Head of caudate nucleus (tissue), 42 donors: ENCODE measurements around the gene LEAP2.

Experiments
- DNase-seq, 42 donors: peaks; one replicate each; pipeline versions ENCODE4 v3.0.0 to v3.0.0-alpha.2; 2020 to 2021; ENCODE audit warnings: mixed read lengths in 7 of 42
- intact Hi-C: fragments of 100-400 bp; cut with DNase I; formaldehyde crosslinking; loops from one replicate; pipeline ENCODE4 v1.15.0; 2022

LEAP2 gene

GRCh38 chr5:132871459-132872284, 1.8 kb upstream of the LEAP2 start:
- intact Hi-C loops = no loop called here
- DNase-seq = no peak

GRCh38 chr5:132872788-132873118, 715 bp upstream of the LEAP2 start:
- intact Hi-C loops = no loop called here
- DNase-seq = no peak

DNA sequence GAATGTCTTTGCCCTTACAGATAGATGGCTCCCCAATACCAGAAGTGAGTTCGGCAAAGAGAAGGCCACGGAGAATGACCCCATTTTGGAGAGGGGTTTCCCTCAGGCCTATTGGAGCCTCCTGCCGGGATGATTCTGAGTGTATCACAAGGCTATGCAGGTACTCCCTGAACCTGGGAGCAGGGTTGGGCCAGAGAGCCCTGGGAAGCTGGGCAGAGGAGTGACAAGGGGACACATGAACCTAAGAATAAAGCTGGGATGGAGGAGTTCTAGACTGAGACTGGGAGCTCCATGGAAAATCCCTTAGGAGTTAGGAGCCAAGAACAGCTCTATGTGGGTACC, 433 bp downstream of the LEAP2 start:
- no peak for DNase-seq
- intact Hi-C loops = no loop called here

DNA sequence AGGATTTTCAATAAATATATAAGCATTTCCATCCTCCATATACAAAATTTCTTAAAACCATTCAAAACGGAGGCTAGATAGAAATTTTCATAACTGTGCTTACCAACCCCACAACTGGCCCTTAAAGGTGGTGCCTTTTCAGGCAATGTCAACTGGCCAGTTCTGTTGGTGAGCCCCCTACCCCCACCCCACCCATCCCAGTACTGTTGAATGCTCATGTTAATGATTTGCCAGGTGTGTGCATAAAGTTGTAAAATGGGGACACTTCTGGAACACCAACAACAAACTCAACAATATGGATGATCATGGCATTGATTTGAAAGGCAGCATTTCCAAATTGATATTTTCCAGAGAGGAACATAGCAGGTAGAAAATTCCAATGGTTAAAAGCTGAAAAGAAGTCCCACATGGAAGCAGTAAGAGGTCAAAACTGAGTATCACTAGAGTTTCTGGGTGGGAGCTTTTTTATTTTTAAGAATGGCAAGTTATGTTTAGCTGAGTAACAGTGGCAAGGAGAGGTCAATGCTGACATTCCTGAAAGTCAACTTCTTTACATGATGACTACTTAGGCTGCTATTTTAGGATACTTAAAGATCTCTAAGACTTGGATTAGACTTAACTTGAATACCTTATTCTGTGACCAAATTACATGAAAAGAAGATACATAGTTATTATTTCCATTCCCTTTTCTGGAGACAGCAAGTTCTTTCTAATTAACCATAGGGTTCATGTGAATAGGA, 2.7 kb downstream of the LEAP2 start:
- intact Hi-C loops = no loop called here
- no peak for DNase-seq

DNA sequence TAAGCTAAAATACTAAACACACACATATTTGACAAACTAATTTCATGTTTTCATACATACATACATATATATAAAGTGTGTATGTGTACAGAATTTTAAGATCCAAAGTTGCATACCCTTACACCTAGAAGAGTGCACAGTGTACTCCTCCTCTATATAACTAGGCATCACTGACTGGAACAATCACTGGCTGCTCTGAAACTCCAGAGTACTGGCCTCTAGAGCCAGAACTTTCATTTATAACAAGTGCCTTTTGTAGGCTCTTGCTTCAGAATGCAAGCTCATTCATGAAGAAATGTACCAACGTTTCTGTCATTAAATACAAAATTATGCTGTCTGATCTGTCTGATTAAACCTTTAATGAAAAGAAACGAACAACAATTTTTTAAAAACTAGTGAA, 4.0 kb downstream of the LEAP2 start:
- DNase-seq = no peak
- intact Hi-C loops = no loop called here

DNA sequence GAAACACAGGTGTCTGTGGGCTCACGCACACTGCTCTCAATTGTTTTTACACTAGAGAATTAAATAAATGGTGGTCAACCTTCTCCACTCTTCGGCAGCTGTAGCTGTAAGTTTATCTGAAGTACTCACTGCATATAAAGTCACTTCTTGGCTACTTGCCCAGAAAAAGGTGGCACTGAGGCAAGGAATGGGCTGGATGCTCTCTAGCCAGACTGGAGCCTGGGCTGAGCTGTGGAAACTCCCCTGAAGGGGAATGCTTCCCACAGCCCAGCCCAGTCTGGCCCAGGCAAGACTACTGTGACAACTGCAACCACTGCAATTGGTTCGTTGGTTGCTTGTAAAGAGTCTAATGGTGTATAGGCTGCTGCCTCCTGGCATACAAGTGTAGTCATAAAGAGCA, 4.5 kb downstream of the LEAP2 start:
- intact Hi-C loops = no loop called here
- DNase-seq = peak in 9 of 42 donors; percentile 7 to 51 (median 34)

- peak in 39 of 42 donors; percentile 27 to 87 (median 65) for DNase-seq
- intact Hi-C loops = loop anchor here (5.0 kb wide), 1 partner anchor 56 kb away; no protein-coding TSS in a partner anchor
Measured at GRCh38 chr5:132883261-132883834, 9.9 kb downstream of the LEAP2 start.

DNA sequence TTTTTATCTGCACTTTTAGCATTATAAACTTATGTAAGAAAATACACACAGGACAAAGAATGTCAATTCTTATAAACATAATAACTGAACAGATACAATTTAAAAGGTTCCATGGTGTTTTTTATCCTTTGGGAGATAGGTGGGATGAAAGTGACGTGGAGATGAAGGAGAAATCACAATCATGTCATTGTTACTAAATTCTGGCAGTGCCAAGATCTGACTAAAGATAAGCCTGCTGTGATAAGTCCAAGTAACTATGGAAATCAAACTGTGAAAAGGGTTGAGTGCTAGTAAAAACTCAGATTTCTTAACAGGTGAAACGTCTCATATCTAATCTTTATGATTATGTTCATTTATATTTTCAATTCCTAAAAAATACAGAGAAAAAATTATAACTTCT, 11.1 kb downstream of the LEAP2 start:
- no peak for DNase-seq
- intact Hi-C loops = loop anchor here (5.0 kb wide), 1 partner anchor 57 kb away; no protein-coding TSS in a partner anchor

- intact Hi-C loops = no loop called here
- peak in 5 of 42 donors; percentile 15 to 56 (median 26) for DNase-seq
Measured at GRCh38 chr5:132886064-132886823, 12.8 kb downstream of the LEAP2 start.

DNA sequence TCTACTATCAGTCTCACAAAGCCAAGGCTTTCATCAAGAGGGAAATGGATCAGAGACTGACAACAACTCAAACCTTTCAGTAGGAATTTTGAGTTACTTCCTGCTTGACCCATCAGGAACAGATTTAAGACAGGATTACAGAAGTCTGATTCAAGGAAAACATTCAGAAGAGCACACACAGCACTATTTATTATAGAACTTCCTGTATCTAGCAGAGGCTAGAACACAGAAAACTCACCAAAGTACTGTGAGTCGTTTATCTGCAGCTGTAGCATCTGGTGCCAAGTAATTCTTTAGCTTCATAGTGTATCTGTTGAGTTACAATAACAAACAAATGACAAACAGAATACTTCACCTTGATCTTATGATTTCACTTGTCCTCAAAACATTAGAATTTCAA, 13.8 kb downstream of the LEAP2 start:
- intact Hi-C loops = no loop called here
- DNase-seq = no peak

GRCh38 chr5:132889501-132889900, 16.0 kb downstream of the LEAP2 start:
- intact Hi-C loops = no loop called here

GRCh38 chr5:132890817-132891216, 17.3 kb downstream of the LEAP2 start:
- no peak for DNase-seq
- intact Hi-C loops = no loop called here

More at GRCh38 chr5:132889501-132889900, 16.0 kb downstream of the LEAP2 start:
- no peak for DNase-seq

DNA sequence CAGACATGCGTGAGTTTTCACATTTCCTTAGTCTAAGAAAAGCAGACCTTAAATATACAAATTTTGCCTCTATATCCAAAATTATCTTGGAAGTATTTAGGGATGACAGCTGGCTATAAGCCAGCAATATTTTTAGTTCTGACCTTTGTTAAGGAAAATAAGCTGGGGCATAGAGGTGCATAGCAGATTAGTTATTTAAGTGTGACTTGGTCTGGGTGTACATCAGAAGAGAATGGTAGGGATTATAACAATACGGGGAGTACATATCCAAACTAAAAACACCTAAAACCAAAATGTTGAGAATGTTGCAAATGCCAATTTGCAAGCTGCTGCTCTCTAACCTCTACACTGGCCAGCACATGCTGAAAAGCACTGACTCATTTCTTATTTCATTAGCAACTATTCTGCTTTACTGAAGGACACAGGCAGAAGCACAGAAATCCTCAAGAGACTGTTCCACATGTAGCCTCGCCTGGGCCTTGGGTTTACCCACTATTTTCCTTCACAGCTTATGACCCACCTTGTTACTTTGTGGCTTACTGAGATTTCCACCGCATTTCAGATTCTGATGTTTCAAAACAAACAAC, 22.3 kb downstream of the LEAP2 start:
- DNase-seq = no peak
- intact Hi-C loops = no loop called here

GRCh38 chr5:132896685-132897084, 23.2 kb downstream of the LEAP2 start:
- intact Hi-C loops = no loop called here
- DNase-seq = peak in 2 of 42 donors; percentile 20 to 22

- DNase-seq = no peak
- intact Hi-C loops = no loop called here
Measured at GRCh38 chr5:132898094-132898493, 24.6 kb downstream of the LEAP2 start.

DNA sequence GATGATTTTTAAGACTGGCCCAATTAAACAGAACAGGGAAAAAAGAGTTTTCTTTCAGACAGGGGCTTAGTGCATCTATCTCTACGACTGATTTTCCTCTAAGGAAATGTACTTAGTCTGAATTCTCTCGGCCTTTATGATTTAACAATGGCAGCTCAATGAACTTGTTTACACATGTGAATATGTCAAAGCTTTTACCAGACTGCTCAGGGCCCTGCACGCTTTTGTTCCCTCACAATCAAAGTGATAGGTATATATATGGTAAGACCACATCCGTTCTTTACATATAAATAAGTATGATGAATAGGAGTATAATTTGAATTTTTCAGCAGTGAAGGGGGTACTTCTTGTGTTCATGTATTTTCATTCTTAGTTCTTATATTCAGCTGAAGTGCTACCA, 27.6 kb downstream of the LEAP2 start:
- no peak for DNase-seq
- intact Hi-C loops = no loop called here

- DNase-seq = no peak
- intact Hi-C loops = no loop called here
Measured at GRCh38 chr5:132901730-132902129, 28.3 kb downstream of the LEAP2 start.

- DNase-seq = no peak
- intact Hi-C loops = no loop called here
Measured at GRCh38 chr5:132905938-132906337, 32.5 kb downstream of the LEAP2 start.

- no peak for DNase-seq
- intact Hi-C loops = no loop called here
Measured at GRCh38 chr5:132907161-132907560, 33.7 kb downstream of the LEAP2 start.
